Vagina (tissue), 2 donors: ENCODE measurements around the gene CSNK2A1.

Source experiments
- POLR2A ChIP-seq, 2 donors: fragments of 450-650 bp; IDR thresholded peaks; one replicate each; pipeline ENCODE4 v1.6.1; 2017; ENCODE audit warnings: antibody characterized with exemption in 2 of 2, mild to moderate bottlenecking in 2 of 2, moderate library complexity in 2 of 2
- TF ChIP-seq, protein P1 (sequence below), 3 experiments: fragments of 450-650 bp in 2 of 3; fragments of 200-600 bp in 1 of 3; sonication (generic) in 1 of 3; IDR thresholded peaks; one replicate each; pipeline ENCODE4 v1.5.1; 2017 to 2019; ENCODE audit warnings: antibody characterized with exemption in 3 of 3, mild to moderate bottlenecking in 2 of 3, moderate library complexity in 2 of 3

DNA sequence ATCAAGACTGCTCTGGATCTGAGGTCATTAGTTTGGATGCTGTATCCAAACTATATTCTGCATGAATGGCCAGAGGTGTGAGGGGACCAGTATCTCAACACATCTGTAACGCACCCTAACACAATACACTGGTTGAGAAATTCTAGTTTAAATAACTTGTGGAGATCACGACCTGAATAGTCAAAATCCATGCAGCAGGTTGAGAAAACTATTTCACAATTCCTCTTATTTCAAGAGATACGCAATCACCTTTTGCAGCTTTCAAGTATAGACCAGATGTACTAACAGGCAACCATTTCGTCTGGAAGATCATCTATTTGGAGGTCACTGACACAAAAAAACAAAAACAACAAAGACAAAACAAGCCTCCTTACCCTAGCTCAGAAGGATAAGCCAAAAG lies 11.1 kb downstream of the CSNK2A1 start:
- TF ChIP-seq POLR2A (IDR thresholded peaks at IDR 0.05), result no peak
- TF ChIP-seq, protein P1, sequence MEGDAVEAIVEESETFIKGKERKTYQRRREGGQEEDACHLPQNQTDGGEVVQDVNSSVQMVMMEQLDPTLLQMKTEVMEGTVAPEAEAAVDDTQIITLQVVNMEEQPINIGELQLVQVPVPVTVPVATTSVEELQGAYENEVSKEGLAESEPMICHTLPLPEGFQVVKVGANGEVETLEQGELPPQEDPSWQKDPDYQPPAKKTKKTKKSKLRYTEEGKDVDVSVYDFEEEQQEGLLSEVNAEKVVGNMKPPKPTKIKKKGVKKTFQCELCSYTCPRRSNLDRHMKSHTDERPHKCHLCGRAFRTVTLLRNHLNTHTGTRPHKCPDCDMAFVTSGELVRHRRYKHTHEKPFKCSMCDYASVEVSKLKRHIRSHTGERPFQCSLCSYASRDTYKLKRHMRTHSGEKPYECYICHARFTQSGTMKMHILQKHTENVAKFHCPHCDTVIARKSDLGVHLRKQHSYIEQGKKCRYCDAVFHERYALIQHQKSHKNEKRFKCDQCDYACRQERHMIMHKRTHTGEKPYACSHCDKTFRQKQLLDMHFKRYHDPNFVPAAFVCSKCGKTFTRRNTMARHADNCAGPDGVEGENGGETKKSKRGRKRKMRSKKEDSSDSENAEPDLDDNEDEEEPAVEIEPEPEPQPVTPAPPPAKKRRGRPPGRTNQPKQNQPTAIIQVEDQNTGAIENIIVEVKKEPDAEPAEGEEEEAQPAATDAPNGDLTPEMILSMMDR (IDR thresholded peaks at IDR 0.05), result no peak
